ENCODE results near the gene NAIF1.
A peak's percentile ranks its signal among the peaks of the same experiment; 100 is the strongest.
"Not testable (repeated sequence)": the region's sequence is repeated elsewhere in the genome, so short reads cannot be mapped to it uniquely, and the experiment has no call there.

Gene NAIF1

DNA sequence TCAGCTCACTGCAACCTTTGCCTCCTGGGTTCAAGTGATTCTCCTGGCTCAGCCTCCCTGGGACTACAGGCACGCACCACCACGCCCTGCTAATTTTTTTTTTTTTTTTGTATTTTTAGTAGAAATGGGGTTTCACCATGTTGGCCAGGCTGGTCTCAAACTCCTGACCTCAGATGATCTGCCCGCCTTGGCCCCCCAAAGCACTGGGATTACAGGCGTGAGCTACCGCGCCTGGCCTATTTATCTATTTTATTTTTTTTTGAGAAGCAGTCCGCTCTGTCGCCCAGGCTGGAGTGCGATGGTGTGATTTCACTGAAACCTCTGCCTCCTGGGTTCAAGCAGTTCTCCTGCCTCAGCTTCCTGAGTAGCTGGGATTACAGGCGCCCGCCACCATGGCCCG lies 4.4 kb upstream of the NAIF1 start:
- H3K27ac Mint-ChIP-seq (ENCODE audit: low read depth): peak overlapping the region; percentile 92
- H3K4me3 Mint-ChIP-seq; H3K36me3 Mint-ChIP-seq (ENCODE audit: insufficient read depth); DNase-seq (ENCODE audit: low spot score in 2 of 2); H3K27me3 Mint-ChIP-seq; ATAC-seq (replicated peaks; ENCODE audit: extremely low read depth, poor library complexity, severe bottlenecking); H3K9me3 Mint-ChIP-seq: not testable (repeated sequence)
- H3K4me1 Mint-ChIP-seq: peaks cover 43% of the 10 kb centered on the region

DNA sequence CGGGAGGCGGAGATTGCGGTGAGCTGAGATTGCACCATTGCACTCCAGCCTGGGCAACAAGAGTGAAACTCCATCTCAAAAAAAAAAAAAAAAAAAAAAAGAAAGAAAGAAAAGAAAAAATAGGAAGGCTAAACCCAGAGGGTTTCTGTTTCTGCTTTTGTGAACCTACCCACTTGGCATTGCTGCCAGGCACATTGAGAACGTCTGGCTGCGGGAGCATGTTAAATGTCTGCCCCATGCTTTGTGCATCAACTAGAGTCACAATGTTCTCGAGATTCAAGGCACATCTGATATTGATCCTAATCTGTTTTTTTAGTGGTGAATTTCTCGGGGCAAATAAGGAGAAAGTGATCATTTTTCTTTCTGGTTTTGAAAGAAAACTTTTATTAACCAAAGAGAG lies 3.8 kb upstream of the NAIF1 start:
- Mint-ChIP-seq H3K27ac (ENCODE audit: low read depth) (peak overlapping the region; percentile 92), H3K36me3 (ENCODE audit: insufficient read depth) (peaks cover 2% of the 10 kb centered on the region), H3K4me1 (peaks cover 49% of the 10 kb centered on the region), H3K4me3 (no peak overlapping the region), H3K27me3 (no peaks in the 10 kb centered on the region), H3K9me3 (no peaks in the 10 kb centered on the region)
- no peak for ATAC-seq (replicated peaks; ENCODE audit: extremely low read depth, poor library complexity, severe bottlenecking)
- no peak for DNase-seq (ENCODE audit: low spot score in 2 of 2)

DNA sequence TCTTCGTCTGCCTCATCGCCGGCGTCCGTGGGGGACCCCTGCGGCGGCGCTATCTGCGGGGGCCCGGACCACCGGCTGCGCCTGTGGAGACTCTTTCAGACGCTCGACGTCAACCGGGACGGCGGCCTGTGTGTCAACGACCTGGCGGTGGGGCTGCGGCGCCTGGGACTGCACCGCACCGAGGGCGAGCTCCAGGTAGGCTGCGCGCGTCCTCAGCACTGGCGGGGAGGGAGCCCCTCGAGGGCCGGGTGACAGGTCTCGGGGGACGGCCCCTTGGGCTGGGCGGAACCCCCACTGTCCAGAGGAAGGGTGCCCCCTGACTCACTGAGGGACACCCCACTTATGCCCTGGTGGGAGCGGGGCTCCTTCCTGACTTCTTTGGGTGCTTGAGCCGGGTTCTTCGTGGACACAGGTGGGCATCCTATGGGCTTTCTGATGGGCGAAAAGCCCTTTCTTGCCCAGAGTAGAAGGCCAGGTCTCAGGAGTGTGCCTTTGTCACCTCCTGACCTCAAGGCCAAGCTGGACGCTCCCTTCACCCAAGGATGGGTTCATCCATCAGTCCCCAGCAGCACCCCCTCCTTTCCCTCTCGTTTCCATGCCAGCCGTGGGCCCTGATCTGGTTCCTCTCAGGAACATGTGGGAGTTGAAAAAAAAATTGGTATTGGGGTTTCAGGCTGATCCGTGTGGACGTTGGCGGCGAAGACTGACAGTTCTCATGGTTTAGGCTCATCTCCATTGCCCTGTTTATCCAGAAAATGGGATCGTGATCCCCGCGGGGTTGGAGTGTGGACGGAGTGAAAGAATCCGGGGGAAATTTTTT lies 1.5 kb upstream of the NAIF1 start:
- Mint-ChIP-seq H3K4me1 (peaks cover 56% of the 10 kb centered on the region), H3K27ac (ENCODE audit: low read depth) (peak overlapping the region; percentile 92), H3K36me3 (ENCODE audit: insufficient read depth) (peaks cover 8% of the 10 kb centered on the region), H3K4me3 (no peak overlapping the region), H3K9me3 (no peaks in the 10 kb centered on the region), H3K27me3 (no peaks in the 10 kb centered on the region)
- no peak for ATAC-seq (replicated peaks; ENCODE audit: extremely low read depth, poor library complexity, severe bottlenecking)
- DNase-seq (ENCODE audit: low spot score in 2 of 2): no peak

DNA sequence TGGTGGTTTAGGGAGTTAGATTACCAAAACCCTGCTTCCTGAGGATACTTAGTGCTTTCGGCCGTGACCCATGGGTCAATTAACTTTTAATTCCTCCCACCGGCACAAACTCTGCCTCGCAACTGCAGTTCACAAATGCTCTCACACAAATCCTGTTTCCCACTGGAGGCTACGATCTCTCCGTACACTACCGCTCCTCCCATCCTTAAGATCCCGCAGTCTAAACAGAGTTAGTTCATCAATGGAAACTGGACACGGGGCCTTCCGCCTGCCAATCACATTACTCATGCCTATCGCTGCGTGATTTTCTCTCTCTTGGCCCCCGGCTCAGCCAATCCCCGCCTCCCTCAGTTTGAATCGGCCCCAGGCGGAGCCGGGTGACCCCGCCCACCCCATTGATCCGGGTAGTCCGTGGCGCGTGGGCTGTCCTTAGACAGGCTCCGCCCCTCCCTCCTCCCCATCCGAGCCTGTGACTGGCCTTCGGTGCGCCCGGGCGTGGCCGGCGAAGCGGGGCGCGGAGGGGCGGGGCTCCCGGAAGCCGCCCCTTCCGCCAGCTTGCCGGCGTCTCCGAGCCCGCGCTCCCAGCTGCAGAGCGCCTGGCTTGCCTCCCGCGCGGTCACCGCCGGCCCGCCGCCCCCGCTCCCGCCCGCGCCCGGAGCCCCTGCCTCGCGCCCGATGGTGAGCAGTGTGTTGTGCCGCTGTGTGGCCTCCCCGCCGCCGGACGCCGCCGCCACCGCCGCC lies 695 bp upstream of the NAIF1 start, which contains the start of gene SLC25A25:
TSS of gene SLC25A25 (plus strand) at position 588 of the 741 bp plus-strand sequence. CDS start at position 676, 88 bp downstream.
- peaks cover 48% of the 10 kb centered on the region for H3K4me1 Mint-ChIP-seq
- H3K9me3 Mint-ChIP-seq: no peaks in the 10 kb centered on the region
- H3K27me3 Mint-ChIP-seq: no peaks in the 10 kb centered on the region
- DNase-seq (ENCODE audit: low spot score in 2 of 2): peak; percentile 100
- peaks cover 10% of the 10 kb centered on the region for H3K36me3 Mint-ChIP-seq (ENCODE audit: insufficient read depth)
- H3K27ac Mint-ChIP-seq (ENCODE audit: low read depth): peak within 1 kb of the TSS; percentile 92
- H3K4me3 Mint-ChIP-seq: no peak within 1 kb of the TSS
- ATAC-seq (replicated peaks; ENCODE audit: extremely low read depth, poor library complexity, severe bottlenecking): peak; percentile 77

DNA sequence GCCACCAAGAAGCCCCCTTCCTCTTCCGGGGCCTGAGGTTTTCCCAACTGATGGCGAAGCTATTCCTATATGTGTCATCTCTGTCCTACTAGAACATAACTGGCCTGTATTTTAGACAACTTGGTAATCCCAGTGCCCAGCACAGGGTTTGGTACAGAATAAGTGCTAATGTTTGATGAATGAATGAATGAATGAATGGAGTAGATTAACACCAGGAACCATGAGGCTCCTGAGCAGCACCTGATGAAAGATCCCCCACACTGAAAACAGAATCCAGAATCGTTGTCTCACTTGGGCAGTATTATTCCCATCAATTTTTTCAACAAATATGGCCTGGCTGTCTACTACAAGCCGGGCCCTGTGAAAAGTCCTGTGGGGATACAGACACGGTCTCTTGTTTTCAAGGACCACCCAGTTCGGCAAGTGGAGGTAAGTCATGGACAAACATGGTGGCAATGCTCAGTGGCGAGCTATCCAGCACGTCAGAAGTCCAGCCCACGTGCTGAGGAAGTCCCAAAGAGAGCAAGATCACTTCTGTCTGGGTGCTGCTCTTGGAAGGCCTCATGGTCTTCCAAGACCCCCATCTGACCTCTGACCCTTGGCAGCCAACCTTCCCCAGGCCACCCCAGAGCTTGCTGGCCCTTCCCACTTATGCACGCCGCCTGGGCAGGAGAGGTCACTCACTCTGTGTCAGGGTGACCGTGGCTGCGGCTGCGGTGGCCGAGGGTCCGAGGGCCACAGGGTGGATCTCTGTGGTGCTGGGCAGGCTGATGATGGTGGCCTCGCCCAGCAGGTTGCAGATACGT lies 1.0 kb downstream of the NAIF1 start:
- Mint-ChIP-seq H3K27me3 (no peaks in the 10 kb centered on the region), H3K36me3 (ENCODE audit: insufficient read depth) (peaks cover 18% of the 10 kb centered on the region), H3K4me1 (peaks cover 48% of the 10 kb centered on the region), H3K4me3 (no peak overlapping the region), H3K27ac (ENCODE audit: low read depth) (no peak overlapping the region), H3K9me3 (no peaks in the 10 kb centered on the region)
- no peak for ATAC-seq (replicated peaks; ENCODE audit: extremely low read depth, poor library complexity, severe bottlenecking)
- DNase-seq (ENCODE audit: low spot score in 2 of 2): no peak

DNA sequence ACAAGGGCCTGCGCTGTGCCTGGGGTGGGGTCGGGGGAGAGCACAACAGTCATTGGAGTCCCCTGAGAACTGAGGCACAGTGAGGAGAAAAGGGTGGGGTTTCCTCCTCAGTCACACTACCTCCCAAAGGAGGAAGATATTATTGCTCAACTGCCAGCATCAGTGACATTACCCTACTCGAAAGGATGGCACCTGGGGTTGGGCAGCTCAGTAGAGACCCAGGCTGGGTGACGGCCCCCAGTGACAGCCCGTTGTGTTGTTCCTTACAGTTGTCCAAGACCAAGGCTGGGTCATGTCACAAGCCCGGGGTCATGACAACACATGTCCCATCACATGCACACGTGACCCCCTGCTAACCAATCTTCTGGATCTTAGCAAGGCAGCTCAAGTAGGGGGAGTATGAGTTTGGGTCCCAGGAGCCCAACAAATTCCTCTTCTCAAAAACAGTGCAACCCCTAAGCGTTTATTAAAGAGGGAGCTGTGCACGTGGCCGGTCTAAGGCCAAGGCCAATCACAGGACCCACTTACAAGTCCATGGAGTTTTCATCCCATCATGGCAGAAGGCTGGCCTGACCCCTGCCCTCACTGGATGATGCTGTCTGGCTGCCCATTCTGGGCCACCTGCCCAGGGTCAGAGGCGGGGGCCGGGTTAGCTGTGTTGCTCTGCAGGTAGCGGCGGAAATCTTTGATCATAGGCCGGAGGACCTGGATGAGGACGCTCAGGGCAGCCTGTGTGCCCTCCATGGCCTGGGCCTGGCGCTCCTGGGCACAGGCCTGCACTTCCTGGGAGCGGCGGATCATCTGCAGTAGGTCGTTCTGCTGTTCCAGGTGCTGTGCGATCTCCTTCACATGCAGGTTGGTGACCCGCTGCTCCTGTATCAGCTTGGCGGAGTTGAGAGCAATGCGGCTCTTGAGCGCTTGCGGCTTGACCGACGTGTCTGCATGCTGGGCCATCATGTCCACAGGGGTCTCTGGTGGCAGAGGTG lies 4.0 kb downstream of the NAIF1 start:
- H3K36me3 Mint-ChIP-seq (ENCODE audit: insufficient read depth): peaks cover 16% of the 10 kb centered on the region
- no peak overlapping the region for H3K4me3 Mint-ChIP-seq
- DNase-seq (ENCODE audit: low spot score in 2 of 2) (no peak), ATAC-seq (replicated peaks; ENCODE audit: extremely low read depth, poor library complexity, severe bottlenecking) (no peak)
- H3K27ac Mint-ChIP-seq (ENCODE audit: low read depth): no peak overlapping the region
- H3K4me1 Mint-ChIP-seq: peaks cover 31% of the 10 kb centered on the region
- H3K9me3 Mint-ChIP-seq: no peaks in the 10 kb centered on the region
- H3K27me3 Mint-ChIP-seq: no peaks in the 10 kb centered on the region

DNA sequence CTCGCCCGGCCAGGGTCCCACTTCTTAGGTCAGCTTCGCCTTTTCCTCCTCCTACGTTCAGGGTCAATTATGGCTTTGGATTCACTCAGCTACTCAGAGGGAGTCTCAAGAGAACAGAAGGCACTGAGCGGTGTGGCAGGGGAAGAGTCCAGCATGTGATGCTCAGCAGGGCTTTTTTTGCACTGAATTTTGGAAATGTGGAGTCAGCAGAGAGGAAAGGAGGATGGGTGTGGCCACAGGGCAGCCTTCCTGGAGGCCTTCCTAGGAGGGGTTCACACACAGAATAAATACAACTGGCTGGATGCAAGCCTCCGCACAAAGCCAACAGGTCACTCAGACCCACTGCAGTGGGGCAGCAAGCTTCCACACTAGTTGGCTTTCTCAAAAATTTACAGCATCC lies 4.8 kb downstream of the NAIF1 start:
- Mint-ChIP-seq H3K27me3 (no peaks in the 10 kb centered on the region), H3K27ac (ENCODE audit: low read depth) (no peak overlapping the region), H3K4me1 (peaks cover 31% of the 10 kb centered on the region), H3K36me3 (ENCODE audit: insufficient read depth) (peaks cover 16% of the 10 kb centered on the region), H3K4me3 (no peak overlapping the region), H3K9me3 (no peaks in the 10 kb centered on the region)
- DNase-seq (ENCODE audit: low spot score in 2 of 2) (no peak), ATAC-seq (replicated peaks; ENCODE audit: extremely low read depth, poor library complexity, severe bottlenecking) (no peak)

DNA sequence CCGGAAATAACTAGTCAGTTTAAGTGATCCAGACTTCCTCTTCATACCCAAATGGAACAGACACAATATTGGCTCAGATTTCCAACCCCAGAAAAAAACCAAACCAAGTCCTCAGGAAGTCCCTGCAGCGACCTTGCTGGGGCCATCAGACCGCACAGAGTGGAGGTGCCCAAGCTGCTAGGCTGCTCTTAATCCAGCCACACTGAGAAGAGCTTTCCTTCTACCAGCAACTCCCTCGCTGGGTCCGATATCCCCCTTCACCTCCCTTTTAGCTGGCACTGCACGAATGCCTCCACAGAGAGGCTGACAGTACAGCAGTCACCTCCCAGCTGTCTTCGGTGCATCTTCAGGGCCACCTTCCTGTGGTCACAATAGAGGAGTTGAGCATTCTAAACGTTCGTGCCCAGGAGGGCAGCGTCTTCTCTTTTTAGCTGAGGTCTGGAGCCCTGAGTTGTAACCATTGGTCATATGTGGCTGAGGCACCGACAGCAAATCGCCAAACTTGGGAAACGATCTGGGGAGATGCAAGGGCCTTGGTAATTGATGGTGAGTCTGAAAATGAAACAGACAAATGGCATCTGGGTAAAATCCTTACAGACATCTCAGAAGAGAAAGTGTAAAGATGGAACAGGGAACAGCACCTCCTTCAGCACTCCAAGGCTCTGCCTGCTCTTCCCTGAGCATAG lies 5.7 kb downstream of the NAIF1 start:
- no peaks in the 10 kb centered on the region for H3K9me3 Mint-ChIP-seq
- H3K27me3 Mint-ChIP-seq: no peaks in the 10 kb centered on the region
- H3K27ac Mint-ChIP-seq (ENCODE audit: low read depth): peak overlapping the region; percentile 65
- peaks cover 16% of the 10 kb centered on the region for H3K36me3 Mint-ChIP-seq (ENCODE audit: insufficient read depth)
- DNase-seq (ENCODE audit: low spot score in 2 of 2) (no peak), ATAC-seq (replicated peaks; ENCODE audit: extremely low read depth, poor library complexity, severe bottlenecking) (no peak)
- peaks cover 29% of the 10 kb centered on the region for H3K4me1 Mint-ChIP-seq
- peak overlapping the region; percentile 49 for H3K4me3 Mint-ChIP-seq

DNA sequence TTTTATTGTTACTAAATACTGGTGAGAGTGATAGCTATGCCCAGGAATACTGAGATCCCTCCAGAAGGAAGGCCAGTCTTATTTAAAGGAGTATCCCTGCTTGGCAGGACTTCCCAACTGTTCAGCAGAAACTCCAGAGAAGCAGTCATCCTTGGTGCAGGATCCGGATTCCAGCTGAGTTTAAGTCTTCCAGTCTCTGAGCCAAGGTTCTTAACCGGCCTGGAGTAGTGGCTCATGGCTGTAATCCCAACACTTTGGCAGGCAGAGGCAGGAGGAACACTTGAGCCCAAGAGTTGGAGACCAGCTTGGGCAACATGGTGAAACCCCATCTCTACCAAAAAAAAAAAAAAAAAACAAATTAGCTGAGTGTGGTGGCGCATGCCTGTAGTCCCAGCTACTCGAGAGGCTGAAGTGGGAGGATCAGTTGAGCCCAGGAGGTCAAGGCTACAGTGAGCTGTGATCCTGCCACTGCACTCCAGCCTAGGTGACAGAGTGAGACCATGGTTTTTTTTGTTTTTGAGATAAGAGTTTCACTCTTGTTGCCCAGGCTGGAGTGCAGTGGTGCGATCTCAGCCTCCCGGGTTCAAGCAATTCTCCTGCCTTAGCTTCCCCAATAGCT lies 7.6 kb downstream of the NAIF1 start:
- no peak for DNase-seq (ENCODE audit: low spot score in 2 of 2)
- H3K27me3 Mint-ChIP-seq: no peaks in the 10 kb centered on the region

DNA sequence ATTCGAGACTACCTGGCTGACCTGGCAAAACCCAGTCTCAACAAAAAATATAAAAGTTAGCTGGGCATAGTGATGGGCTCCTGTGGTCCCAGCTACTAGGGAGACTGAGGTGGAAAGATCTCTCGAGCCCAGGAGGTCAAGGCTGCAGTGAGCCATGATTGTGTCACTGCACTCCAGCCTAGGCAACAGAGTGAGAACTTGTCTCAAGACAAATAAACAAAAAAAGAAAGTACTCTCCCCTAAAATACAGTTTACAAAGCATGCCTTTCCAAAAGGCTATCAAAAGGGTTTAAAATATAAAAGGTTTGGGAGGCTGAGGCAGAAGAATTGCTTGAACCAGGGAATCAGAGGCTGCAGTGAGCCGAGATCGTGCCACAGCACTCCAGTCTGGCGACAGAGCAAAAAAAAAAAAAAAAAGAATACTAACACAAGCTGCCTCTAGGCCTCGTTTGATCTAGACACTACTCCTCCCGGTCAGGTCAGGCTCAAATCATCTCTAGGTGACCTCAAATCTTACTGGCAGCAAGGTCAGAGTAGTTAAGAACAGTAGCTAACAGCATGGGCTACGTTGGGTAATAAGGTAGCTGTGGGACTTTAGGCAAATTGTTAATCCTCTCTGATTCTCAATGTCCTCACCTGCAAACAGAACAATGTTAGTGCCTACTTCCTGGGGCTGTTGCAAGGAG lies 9.3 kb downstream of the NAIF1 start:
- no peaks in the 10 kb centered on the region for H3K9me3 Mint-ChIP-seq
- ATAC-seq (replicated peaks; ENCODE audit: extremely low read depth, poor library complexity, severe bottlenecking): no peak
- peaks cover 14% of the 10 kb centered on the region for H3K4me1 Mint-ChIP-seq
- no peak overlapping the region for H3K4me3 Mint-ChIP-seq
- peaks cover 9% of the 10 kb centered on the region for H3K36me3 Mint-ChIP-seq (ENCODE audit: insufficient read depth)
- no peak overlapping the region for H3K27ac Mint-ChIP-seq (ENCODE audit: low read depth)
- H3K27me3 Mint-ChIP-seq: no peaks in the 10 kb centered on the region
- no peak for DNase-seq (ENCODE audit: low spot score in 2 of 2)

More for the DNA sequence above, 7.6 kb downstream of the NAIF1 start:
- no peak overlapping the region for H3K27ac Mint-ChIP-seq (ENCODE audit: low read depth)
- no peak overlapping the region for H3K4me3 Mint-ChIP-seq
- no peaks in the 10 kb centered on the region for H3K9me3 Mint-ChIP-seq
- peaks cover 12% of the 10 kb centered on the region for H3K36me3 Mint-ChIP-seq (ENCODE audit: insufficient read depth)
- no peak for ATAC-seq (replicated peaks; ENCODE audit: extremely low read depth, poor library complexity, severe bottlenecking)
- H3K4me1 Mint-ChIP-seq: peaks cover 14% of the 10 kb centered on the region
